SK-N-SH treated with all-trans-retinoic acid at 6 μM for 48 hours (cell line): ENCODE measurements around the gene DUSP5.

Source experiments
- ATAC-seq: fragments of 200-7000 bp; cut with Tn5 transposase; 3 replicates; pipeline ENCODE4 v1.9.1; 2020; ENCODE audit warnings: mild to moderate bottlenecking, moderate library complexity
- ARNTL ChIP-seq: fragments of 450-650 bp; formaldehyde crosslinking; IDR thresholded peaks from 2 replicates; pipeline ENCODE4 v1.5.0; 2020; ENCODE audit warnings: low read depth, mild to moderate bottlenecking, moderate library complexity, borderline replicate concordance
- BACH2 ChIP-seq: fragments of 250-450 bp; sonication (Bioruptor Pico); IDR thresholded peaks from 2 replicates; pipeline ENCODE4 v1.9.0; 2021; ENCODE audit warnings: mild to moderate bottlenecking, borderline replicate concordance
- CREB5 ChIP-seq: fragments of 250-450 bp; sonication (Bioruptor Pico); IDR thresholded peaks from 2 replicates; pipeline ENCODE4 v1.5.1; 2020; ENCODE audit warnings: low read depth, mild to moderate bottlenecking, moderate library complexity
- CSDC2 ChIP-seq: fragments of 250-450 bp; sonication (Bioruptor Pico); IDR thresholded peaks from 2 replicates; pipeline ENCODE4 v1.5.0; 2020; ENCODE audit warnings: mild to moderate bottlenecking, moderate library complexity
- CSRNP3 ChIP-seq: fragments of 250-450 bp; sonication (Bioruptor Pico); IDR thresholded peaks from 2 replicates; pipeline ENCODE4 v1.5.1; 2021; ENCODE audit warnings: mild to moderate bottlenecking, moderate library complexity
- ESRRG ChIP-seq: fragments of 250-450 bp; sonication (Bioruptor Pico); IDR thresholded peaks from 2 replicates; pipeline ENCODE4 v1.6.1; 2021; ENCODE audit warnings: mild to moderate bottlenecking
- GLIS3 ChIP-seq: fragments of 250-450 bp; sonication (Bioruptor Pico); IDR thresholded peaks from 2 replicates; pipeline ENCODE4 v1.5.0; 2020; ENCODE audit warnings: mild to moderate bottlenecking, moderate library complexity
- ISL1 ChIP-seq: fragments of 250-450 bp; sonication (Bioruptor Pico); IDR thresholded peaks from 2 replicates; pipeline ENCODE4 v2.1.2; 2022; ENCODE audit warnings: mild to moderate bottlenecking, moderate library complexity
- PATZ1 ChIP-seq: fragments of 250-450 bp; sonication (Bioruptor Pico); IDR thresholded peaks from 2 replicates; pipeline ENCODE4 v1.8.0; 2020; ENCODE audit warnings: mild to moderate bottlenecking, moderate library complexity, borderline replicate concordance
- POU6F1 ChIP-seq: fragments of 250-450 bp; sonication (Bioruptor Pico); IDR thresholded peaks from 2 replicates; pipeline ENCODE4 v1.8.0; 2021; ENCODE audit warnings: low read depth, mild to moderate bottlenecking, moderate library complexity, borderline replicate concordance
- PPARA ChIP-seq: fragments of 250-450 bp; sonication (Bioruptor Pico); IDR thresholded peaks from 2 replicates; pipeline ENCODE4 v1.5.0; 2020; ENCODE audit warnings: mild to moderate bottlenecking, borderline replicate concordance
- RARB ChIP-seq: fragments of 250-450 bp; sonication (Bioruptor Pico); IDR thresholded peaks from 2 replicates; pipeline ENCODE4 v1.8.0; 2021; ENCODE audit warnings: mild to moderate bottlenecking, moderate library complexity
- SNAI2 ChIP-seq: fragments of 250-450 bp; sonication (Bioruptor Pico); IDR thresholded peaks from 2 replicates; pipeline ENCODE4 v1.5.0; 2020; ENCODE audit warnings: mild to moderate bottlenecking, moderate library complexity
- TCF4 ChIP-seq: fragments of 250-450 bp; sonication (Bioruptor Pico); IDR thresholded peaks from 2 replicates; pipeline ENCODE4 v1.8.0; 2021; ENCODE audit warnings: mild to moderate bottlenecking, moderate library complexity, borderline replicate concordance
- TOX ChIP-seq: fragments of 250-450 bp; sonication (Bioruptor Pico); IDR thresholded peaks from 2 replicates; pipeline ENCODE4 v1.8.0; 2021; ENCODE audit warnings: mild to moderate bottlenecking, moderate library complexity, borderline replicate concordance
- TSHZ2 ChIP-seq: fragments of 250-450 bp; sonication (Bioruptor Pico); IDR thresholded peaks from 2 replicates; pipeline ENCODE4 v1.5.0; 2020; ENCODE audit warnings: mild to moderate bottlenecking, moderate library complexity
- ZFP3 ChIP-seq: fragments of 250-450 bp; sonication (Bioruptor Pico); IDR thresholded peaks from 2 replicates; pipeline ENCODE4 v1.5.0; 2020; ENCODE audit warnings: mild to moderate bottlenecking, moderate library complexity
- ZFP30 ChIP-seq: fragments of 450-650 bp; formaldehyde crosslinking; IDR thresholded peaks from 2 replicates; pipeline ENCODE4 v1.5.0; 2022; ENCODE audit warnings: mild to moderate bottlenecking, moderate library complexity
- ZNF565 ChIP-seq: fragments of 450-650 bp; formaldehyde crosslinking; conservative IDR thresholded peaks from 2 replicates; pipeline ENCODE4 v1.5.0; 2020; ENCODE audit warnings: low read depth, mild to moderate bottlenecking, moderate library complexity
- ZNF70 ChIP-seq: fragments of 450-650 bp; formaldehyde crosslinking; IDR thresholded peaks from 2 replicates; pipeline ENCODE4 v1.5.0; 2020; ENCODE audit warnings: mild to moderate bottlenecking, moderate library complexity
- ZNF8 ChIP-seq: fragments of 450-650 bp; formaldehyde crosslinking; IDR thresholded peaks from 2 replicates; pipeline ENCODE4 v1.5.0; 2020; ENCODE audit warnings: mild to moderate bottlenecking, moderate library complexity

Gene DUSP5

GRCh38 chr10:110533149-110533548, 35.4 kb downstream of the DUSP5 start (continued):
- TF ChIP-seq CREB5 (CRISPR knock-in tag) (no peak), ESRRG (no peak), GLIS3 (CRISPR knock-in tag) (no peak), CSRNP3 (no peak)

- TF ChIP-seq ZNF565 (CRISPR knock-in tag) (no peak), GLIS3 (CRISPR knock-in tag) (no peak), PPARA (no peak), TSHZ2 (CRISPR knock-in tag) (no peak), ZNF70 (no peak), ISL1 (CRISPR knock-in tag) (no peak), CSRNP3 (no peak), ARNTL (CRISPR knock-in tag) (no peak), ZFP3 (CRISPR knock-in tag) (no peak), TCF4 (no peak), ZFP30 (CRISPR knock-in tag) (no peak), PATZ1 (no peak), TOX (CRISPR knock-in tag) (no peak)
- ATAC-seq, result no peak
These were observed 36.9 kb downstream of the DUSP5 start for GRCh38 chr10:110534571-110534970.

GRCh38 chr10:110535958-110536891, 38.5 kb downstream of the DUSP5 start:
- peak; percentile 83 for ATAC-seq
- no peak for TF ChIP-seq POU6F1 (CRISPR knock-in tag)
- no peak for TF ChIP-seq CSRNP3
- no peak for TF ChIP-seq RARB (CRISPR knock-in tag)
- TF ChIP-seq PPARA, result no peak
- no peak for TF ChIP-seq ZNF70
- no peak for TF ChIP-seq ZNF565 (CRISPR knock-in tag)
- TF ChIP-seq ZNF8, result no peak
- TF ChIP-seq CSDC2 (CRISPR knock-in tag), result no peak
- no peak for TF ChIP-seq SNAI2 (CRISPR knock-in tag)
- TF ChIP-seq BACH2 (CRISPR knock-in tag), result no peak
- TF ChIP-seq PATZ1, result no peak
- TF ChIP-seq ISL1 (CRISPR knock-in tag), result no peak
